Raji (cell line): ENCODE data around the gene S100A10.

Experiments
- POLR2A ChIP-seq: IDR thresholded peaks from 2 replicates; pipeline ENCODE4 v1.6.1; 2011; ENCODE audit warnings: low read depth, low read length, control low read depth; ENCODE audit not compliant: insufficient read depth

S100A10 gene, protein sequence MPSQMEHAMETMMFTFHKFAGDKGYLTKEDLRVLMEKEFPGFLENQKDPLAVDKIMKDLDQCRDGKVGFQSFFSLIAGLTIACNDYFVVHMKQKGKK

DNA sequence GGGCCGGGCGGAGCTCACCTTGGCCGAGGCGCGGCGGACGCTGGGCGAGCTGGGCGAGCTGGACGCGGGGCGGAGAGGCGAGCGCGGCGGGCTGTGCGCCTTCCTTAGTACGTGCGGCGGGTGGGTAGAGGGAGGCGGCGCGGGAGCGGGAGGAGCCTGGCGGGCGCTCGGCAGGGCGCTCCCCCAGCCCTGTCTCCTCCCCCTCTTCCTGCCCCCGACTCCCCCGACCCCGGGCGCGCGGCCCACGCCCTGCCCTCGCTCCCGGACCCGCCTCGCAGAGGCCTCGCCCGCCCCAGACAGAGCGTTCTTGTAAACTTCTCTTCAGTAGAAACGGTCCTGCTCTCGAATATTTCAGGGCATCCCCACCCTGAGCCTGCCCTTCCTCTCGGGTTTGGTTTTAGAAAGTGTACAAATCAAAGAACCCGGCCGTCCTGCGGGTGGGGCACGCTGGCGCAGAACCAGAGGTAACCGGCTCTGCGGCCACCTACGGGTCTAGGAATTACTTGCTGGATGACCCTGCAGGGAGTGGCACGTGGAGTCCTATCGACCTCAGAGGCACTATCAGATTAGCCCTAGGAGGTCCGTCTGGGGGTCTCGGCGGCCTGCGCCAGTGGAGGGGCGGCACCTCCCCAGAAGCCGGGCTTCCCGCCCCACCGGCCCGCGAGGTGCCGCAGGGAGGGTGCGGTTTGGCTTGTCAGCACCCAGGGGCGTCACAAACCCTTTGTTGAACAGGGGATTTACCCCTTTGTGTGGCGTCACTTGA, at the start of gene S100A10:
Gene S100A10 (minus strand): TSS at position 126 of the 763 bp plus-strand sequence. CDS start 7,629 bp downstream, outside the sequence.
- TF ChIP-seq POLR2A, result peak; percentile 37; the same call in 1 of the 2 replicates

DNA sequence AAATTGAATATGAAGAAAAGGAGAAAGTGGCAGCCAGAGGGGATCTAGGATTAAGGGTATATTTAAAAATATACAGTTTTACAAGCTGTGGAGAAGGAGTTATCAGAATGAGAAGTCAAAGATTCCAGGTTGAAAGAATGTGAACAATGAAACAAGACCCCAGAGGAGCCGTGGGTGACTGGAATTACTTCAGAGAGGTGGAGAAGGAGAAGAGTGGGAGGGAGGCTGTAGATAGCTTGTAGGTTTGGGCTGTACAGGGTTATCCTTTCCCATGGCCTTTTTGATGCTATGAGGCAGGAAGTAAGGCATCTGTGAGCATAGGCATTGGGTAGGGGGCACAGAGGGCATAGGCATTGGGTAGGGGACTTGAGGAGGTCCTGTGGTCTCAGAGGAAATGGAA, 48.4 kb upstream of the S100A10 start:
- no peak for TF ChIP-seq POLR2A

DNA sequence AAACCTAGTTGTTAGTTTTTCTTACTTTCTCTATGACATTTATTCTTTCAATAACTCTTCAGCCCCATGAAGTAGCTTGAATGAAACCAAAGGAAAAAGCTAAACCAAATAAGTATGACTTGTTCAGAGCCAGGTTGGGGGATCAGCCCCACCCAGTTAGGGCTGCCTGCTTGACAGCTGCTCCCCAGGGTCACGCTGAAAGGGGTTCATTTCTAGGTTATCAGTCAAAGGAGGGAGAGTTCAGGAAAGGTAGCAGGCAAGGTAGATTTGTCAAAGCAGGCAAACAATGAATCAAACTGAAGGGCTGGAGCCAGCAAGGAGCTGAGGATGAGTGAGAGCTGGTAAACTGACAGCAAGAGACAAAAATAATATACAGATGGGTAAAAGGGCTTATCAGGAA, 46.2 kb upstream of the S100A10 start:
- TF ChIP-seq POLR2A, result no peak

DNA sequence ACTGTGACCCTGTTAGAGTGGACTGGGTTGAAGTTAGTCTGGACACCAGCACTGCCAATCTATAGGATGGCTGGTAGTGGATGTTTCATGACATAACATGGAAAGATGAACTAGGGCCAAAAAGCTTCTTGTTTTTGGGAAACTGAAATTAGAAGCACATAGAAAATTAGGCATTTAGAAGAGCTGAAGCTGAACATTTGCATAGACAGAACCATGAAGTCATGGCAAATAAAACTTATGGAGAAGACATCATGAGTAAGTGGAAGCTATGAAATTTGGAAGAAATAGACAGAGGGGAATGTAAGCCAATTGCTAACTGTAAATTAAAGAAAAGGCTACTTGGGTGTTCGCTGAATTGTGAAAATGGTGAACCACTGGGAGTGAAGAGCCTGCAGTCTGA, 45.8 kb upstream of the S100A10 start:
- no peak for TF ChIP-seq POLR2A

DNA sequence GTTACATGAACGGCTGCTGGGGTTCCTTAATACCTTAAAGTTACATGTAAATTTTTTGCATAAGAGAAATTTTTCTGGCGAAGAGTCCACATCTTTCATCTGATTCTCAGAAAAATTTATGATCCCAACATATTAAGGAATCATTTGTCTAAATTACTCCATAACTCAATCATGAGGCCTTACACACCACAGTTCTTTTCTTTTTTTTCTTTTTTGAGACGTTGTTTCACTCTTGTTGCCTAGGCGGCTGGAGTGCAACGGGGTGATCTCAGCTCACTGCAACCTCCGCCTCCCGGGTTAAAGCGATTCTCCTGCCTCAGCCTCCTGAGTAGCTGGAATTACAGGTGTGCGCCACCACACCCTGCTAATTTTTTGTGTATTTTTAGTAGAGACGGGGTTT, 45.2 kb upstream of the S100A10 start:
- no peak for TF ChIP-seq POLR2A

DNA sequence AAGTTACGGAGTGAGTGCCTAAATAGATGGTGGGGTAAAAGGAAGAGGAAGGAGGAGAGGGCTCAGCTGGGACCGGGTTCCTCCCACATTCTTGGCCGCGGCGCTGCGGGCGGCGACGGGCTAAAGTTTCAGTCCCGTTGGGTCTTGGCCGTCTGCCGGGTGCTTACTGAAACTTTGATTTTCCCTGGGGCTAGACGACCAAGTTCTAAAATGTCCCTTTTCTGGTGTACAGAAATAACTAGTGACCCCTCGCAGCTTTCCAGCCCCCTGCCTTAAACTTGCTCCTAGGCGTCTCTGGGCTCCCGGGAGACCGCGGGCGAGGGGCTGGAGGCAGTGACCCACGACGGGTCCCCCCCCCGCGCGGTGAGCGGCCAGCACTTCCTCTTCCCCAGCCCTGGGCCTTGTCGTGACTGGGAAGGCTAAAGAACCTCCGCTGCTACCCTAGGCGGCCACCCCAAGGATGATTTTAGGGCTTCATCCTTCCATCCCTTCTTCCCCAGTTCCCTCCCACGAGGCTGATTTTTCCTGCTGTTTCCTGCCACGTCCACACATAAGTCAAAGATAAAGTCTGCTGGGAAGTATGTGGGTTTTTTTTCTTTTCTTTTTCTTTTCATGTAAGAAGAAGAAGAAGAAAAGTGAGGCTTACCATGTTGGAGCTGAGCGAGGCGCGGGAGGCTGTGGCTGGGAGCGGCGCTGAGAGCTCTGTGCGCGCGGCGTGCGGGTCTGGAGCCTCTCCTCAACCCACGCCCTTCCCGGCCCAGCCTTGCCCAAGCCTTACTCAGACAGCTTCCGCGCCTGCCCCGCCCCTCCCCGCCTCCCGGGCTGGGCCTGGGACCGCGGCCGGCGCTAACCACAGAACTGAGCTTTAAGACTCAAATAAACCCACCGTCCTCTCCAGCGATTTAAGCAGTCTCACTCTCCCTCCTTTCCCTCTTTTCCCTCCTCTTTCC, 42.9 kb upstream of the S100A10 start, which contains the start of gene S100A11:
Gene S100A11 (minus strand): TSS at position 738 of the 950 bp plus-strand sequence. CDS start 89 bp downstream, at position 649.
- no peak for TF ChIP-seq POLR2A

DNA sequence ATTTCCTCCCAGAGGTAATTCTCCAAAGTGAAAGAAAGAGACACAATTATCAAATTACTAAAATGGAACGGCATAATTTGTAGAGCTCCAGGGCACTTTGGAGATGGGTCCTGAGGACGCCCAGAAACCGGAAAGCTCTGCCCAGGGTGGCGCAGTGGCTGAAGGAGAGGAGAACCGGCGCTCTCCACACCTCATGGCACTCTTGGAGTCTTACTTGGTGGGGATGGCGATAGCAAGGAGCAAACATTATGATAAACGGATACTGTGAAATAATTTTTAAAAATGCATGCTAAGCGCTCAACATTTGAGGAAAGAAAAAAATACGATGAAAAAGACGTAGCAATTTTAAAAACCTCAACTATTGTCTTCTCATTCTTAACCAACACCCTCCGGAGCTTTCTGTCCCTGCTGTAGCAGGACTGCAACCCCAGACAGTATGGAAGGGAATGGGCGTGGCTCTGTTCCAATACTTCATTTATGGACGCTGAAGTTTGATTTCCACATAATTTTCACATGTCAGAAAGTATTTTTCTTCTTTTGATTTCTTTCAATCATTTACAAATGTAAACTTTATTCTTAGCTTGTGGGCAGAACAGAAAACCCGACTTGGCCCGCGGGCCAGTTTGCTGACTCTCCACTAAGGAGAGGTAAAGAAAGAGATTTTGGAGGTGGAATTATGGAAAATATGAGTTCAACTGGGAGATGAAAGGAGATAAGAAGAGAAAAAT, 42.0 kb upstream of the S100A10 start:
- no peak for TF ChIP-seq POLR2A

DNA sequence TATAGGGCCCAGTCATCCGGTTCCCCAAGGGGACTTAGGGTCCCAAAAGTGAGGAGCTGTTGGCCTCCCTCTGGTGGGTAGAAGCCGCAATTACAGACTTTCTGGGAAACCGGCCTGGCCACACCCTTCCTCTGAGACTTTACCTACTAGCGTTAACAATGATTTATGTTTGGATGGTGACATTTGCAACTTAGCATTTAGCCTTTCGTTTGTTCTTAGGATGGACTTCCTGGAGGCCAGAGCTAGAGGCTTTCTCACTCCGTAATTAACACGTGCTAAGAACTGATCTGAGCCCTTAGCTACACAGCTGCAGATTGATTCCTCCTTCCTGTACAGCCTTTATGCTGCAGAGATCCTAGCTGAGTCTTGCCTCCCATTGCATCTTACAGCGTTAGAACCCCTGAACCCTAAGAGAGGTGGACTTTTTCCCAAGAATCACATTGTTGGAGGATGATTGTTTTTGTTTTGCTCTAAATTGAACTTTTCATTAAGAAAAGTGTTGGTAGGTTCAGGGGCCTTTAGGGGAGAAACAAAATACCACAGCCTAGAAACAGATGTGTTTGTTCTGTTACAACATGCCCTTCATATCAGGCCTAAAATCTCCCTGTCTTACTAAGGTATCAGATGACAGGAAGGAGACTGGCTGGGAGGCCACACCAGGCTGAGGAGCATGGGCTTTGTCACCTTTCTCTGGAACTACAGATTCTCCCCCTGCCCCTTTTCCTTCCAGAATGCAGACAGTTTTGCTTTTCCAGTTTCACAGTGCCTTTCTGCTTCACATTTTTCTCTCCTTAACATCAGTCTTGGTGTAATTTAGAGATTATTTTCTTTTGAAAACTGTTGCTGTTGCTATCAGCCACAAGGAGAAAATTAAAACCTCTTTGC, 41.2 kb upstream of the S100A10 start:
- TF ChIP-seq POLR2A, result no peak

DNA sequence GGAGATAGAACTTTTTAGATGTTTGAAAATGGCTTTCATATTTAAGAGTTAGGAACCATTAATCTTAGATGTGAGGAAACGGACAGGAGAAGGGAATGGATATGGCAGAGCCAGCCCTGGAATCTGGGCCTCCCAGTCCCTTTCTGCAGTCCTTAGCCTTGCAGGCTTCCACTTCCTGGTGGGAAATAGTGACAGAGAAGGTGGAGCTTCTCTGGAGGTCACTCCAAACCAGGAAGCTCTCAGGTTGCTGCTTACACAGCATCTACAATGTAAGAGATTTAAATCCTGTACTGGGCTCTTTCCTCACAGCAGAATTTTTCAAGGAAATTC, 40.6 kb upstream of the S100A10 start:
- no peak for TF ChIP-seq POLR2A

DNA sequence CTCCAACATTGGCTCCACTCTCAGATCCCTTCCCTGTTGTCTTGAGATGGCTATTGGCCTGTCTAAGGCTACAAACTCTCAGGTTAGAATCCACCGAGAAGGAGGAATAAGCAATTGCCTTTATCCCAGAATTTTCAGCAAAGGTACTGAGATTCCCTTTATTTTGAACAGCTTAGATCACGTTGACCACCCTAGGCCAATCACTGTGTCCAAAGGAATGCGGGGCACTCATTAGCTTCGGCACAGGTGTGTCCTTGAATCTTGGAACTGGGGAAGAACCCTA, 36.2 kb upstream of the S100A10 start:
- no peak for TF ChIP-seq POLR2A

DNA sequence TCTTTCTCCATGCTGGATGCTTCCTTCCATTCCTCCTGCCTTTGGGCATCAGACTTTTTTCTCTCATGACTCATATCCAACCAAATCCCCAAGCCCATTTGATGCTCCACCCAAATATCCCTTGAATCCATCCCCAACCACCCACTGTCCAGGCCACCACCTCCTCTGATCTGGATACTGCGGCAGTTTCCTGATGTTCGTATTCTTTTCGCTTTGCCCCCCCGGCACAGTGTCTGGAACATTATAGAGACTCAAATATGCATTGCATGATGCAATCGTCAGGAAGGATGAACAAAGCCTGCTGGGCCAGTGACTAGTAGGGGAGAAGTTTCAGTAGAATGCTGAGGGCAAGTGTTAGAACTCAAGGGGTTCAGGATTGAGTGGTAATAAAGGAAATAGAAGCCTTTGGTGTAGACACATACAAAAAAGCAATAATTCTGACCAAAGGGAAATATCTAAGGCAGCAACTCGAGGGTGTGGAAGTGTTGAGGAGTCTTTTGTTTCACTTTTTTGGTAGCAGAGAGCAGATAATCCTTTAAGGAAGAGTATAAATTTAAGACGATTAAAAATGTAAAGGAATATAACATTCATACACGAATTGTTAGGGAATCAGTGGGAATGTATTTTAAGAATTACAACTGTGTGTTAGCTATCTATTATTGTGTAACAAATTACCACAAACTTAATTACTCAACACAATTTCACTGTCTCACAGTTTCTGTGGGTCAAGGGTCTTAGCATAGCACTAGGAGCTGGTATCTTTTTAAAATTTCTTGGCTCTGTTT, 35.7 kb upstream of the S100A10 start:
- no peak for TF ChIP-seq POLR2A

DNA sequence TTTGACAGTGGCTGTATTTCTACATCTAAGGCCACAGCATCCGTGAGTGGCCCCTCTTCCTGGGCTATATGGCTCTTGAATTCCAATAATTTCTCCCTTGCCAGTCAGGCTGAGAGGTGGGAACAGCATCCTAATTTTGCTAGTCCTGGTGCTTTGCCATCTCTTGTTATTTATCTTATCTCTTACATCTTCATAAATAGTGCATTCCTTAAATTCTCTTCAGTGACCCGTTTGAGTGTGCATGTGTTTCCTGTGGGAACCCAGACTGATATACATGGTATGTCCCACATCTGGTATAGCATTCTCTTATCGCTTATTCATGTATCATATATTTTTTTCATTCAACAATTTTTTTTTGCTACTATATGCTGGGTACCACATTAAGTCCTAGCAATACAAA, 33.2 kb upstream of the S100A10 start:
- TF ChIP-seq POLR2A, result no peak

DNA sequence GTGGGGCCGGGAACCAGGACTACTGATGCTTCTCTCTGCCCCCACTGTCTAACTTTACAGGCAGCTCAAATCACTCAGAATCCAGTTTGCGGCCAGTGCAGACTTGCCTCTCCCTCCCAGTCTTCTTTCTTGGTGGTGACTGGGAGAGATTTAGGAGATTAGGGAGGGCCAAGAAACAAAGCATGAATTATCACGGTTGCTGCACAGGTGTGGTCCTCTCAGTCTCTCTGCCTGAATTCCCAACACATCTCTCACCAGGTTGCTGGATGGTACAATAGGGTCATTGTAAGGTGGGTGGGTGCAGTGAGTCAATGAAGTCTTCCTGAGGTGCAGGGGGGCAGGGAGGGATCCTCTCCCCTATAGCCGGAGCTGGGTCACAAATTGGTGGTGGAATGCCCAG, 30.6 kb upstream of the S100A10 start:
- TF ChIP-seq POLR2A, result no peak

DNA sequence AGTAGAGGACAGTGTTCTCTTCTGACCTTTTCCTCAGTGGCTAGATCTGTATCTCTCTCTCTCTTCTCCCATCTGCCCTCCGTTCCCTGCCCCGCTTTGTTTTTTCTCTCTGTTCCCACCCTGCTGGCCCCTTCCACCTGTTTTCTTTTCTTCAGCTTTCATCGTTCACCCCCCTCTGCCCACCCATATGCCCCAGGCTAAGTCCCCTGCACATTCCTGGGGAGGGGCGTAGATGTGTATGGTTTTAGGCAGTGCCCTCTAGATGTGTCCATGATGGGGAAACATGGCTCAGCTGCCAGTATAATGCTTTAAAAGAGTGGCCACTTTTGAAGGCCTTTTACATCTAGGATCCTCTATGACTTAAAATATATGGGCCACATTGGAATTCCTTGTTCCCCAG, 29.6 kb upstream of the S100A10 start:
- TF ChIP-seq POLR2A, result no peak
